NCI-H1092 treated with DMSO at 0.1 percent for 48 hours (cell line): ENCODE measurements around the gene RERG.
A peak's percentile ranks its signal among the peaks of the same experiment; 100 is the strongest.
"Not testable (repeated sequence)": the region's sequence is repeated elsewhere in the genome, so short reads cannot be mapped to it uniquely, and the experiment has no call there.

Source experiments
- DNase-seq: peaks from one replicate; lab custom pipeline; 2025; lab: John Stamatoyannopoulos, UW

The RERG gene, protein sequence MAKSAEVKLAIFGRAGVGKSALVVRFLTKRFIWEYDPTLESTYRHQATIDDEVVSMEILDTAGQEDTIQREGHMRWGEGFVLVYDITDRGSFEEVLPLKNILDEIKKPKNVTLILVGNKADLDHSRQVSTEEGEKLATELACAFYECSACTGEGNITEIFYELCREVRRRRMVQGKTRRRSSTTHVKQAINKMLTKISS

GRCh38 chr12:15220915-15221885 lies at the start of gene RERG:
TSS of gene RERG (minus strand) at chr12:15221417. CDS start at chr12:15217489, 3,928 bp downstream.
- peak; percentile 80 for DNase-seq

DNA sequence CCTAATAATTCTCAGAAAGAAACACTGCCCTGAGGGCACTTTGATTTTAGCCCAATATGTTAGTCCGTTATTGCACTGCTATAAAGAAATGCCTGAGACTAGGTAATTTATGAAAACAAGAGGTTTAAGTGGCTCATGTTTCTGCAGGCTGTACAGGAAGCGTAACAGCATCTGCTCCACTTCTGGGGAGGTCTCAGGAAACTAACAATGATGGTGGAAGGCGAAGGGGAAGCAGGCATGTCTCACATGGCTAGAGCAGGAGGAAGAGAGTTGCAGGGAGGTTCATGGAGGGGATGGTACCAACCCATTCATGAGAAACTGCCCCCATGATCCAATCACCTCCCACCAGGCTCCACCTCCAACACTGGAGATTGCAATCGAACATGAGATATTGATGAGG lies 49.4 kb upstream of the RERG start:
- DNase-seq, result no peak

GRCh38 chr12:15268927-15269552 lies 47.8 kb upstream of the RERG start:
- DNase-seq, result peak; percentile 88

GRCh38 chr12:15268309-15268708 lies 47.1 kb upstream of the RERG start:
- no peak for DNase-seq

DNA sequence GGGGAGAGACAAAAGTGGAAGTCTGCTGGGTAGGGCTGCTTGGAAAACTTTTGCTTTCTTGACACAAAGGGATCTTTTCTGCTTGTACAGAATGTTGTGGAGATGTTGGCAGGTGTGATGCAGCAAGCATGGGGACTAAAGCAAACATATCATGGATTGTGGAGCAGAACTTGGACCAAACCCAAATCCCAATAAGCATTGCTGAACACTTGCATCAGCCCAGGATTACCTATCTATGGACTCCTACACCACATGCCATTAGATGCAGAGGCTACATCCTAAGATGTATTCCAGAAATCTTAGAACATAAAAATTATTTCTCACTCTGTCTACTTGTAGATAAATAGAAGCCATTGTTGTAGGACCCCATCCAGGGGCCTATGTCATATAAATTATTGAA lies 44.7 kb upstream of the RERG start:
- no peak for DNase-seq

GRCh38 chr12:15256761-15257160 lies 35.5 kb upstream of the RERG start:
- no peak for DNase-seq

DNA sequence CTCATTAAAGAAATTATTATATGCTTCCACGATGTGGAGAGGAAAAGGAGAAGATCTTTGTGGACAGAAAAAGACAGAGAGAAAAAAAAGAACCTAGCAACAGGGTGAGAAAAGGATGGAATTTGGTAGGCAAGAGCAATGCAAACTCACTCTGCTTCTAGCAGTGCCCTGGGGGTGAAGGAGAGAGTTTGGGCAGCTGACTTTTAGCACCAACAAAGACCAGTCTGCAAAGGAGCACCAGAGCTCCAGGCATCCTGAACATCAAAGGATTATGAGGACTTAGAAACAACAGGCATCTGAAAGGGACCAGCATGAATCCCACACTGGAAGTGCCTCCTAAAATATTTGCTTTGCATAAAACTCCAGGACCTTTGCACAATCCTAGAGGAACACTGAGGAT lies 32.8 kb upstream of the RERG start:
- DNase-seq, result no peak

DNA sequence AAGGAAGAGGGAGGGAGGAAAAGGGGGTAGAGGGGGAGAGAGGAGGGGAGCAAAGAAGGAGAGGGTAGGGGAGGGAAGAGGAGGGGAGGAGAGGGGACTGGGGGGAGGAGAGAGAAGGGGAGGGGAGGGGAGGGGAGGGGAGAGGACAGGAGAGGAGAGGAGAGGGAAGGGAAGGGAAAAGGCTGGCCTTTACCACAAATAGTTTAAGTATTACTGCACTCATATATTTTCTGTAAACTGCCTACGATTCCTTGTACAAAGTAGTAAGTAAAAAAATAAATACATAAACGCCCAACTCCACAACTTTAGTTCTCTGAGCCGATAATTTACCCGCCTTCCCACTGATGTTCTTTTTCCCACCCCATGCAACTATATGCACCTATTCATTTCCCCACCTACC lies 23.7 kb upstream of the RERG start:
- peak; percentile 38 for DNase-seq

DNA sequence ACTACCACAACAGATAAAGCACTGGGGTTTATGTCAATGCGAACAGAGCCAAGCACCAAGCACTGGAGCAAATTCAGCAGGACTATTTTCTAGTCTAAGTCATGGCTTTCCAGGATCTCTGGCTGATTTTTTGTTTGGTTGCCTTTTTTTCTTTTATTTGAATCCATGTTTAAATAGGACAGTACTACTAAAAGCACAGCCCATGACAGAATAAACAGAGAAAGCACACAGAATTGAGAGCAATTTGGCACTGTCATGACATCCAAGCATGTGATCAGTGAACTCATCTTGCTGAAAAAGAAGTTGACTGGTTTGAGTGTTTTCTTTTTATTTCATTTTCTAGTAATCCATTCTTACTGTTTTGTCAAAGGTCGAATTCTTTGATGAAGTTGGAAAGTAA lies 23.1 kb upstream of the RERG start:
- DNase-seq, result peak; percentile 96

DNA sequence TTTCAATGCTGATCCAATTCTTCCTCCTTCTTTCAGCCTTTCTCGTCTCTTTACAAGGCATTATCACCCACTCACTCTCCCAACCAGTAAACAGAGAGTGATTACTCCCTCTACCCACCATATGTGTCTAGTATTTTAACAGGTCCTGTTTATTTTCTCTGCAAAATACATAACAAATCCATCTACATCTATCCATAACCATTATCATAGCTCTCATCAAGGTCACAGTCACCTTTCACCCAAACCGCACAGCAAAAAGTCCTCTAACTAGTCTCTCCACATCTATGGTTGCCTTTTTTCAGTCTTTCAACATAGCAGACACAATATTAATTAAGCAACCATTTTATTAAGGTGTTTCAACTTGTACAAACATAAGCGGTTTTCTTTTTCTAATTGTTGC lies 21.9 kb upstream of the RERG start:
- no peak for DNase-seq

DNA sequence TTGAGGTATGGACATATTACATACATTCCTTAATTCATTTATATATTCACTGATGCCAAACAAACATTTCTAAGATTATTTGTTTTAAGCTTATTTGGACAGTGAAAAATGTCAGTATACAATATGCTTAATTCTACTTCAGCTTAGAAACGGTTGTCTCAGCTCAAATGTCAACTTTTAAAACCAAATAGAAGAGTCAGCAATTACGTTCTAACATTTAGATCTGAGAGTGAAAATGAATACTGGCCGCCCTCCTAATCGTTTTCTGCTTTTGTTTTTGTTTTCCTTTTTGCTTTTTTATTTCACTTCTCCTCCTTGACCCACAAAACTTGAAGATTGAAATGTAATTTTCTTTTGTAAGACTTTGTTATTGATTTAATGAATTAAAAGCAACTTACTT lies 19.7 kb upstream of the RERG start:
- no peak for DNase-seq

DNA sequence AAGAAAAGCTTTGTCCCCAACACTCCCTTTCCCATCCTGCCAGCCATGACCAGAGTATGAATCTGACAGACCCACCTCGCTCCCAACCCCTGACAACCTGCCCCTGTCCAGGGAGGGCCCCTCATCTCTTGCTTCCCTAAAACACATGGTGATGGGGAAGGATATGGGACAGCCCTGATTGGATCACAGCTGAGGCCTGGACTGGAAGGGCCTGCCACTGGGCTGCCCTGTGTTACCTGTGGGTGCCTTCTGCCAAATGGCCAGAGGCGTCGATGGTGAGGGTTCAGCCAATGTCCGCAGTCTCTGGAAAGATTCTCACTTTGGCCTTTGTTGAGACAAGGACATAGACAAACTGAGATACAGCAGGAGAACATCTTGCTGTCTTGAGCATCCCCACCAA lies 13.3 kb upstream of the RERG start:
- DNase-seq, result no peak

DNA sequence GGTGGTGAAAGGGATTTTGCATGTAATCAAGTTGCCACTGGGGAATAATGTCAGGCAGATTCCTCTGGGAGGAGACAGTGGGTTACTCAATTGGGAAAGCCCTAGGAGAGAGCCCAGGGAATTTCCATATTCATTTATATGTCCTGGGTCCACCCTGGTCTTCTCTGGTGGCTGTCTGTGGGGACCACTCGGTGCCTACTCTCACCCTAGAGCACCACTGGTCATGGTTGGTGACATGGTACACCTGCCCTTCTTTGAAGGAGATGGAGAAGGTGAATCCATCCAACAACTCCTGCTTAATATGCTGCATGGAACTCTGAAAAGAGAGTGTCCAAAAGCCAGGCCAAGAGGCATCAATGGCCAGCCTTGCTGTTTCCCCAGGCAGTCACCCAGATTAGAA lies 12.8 kb upstream of the RERG start:
- DNase-seq, result no peak

DNA sequence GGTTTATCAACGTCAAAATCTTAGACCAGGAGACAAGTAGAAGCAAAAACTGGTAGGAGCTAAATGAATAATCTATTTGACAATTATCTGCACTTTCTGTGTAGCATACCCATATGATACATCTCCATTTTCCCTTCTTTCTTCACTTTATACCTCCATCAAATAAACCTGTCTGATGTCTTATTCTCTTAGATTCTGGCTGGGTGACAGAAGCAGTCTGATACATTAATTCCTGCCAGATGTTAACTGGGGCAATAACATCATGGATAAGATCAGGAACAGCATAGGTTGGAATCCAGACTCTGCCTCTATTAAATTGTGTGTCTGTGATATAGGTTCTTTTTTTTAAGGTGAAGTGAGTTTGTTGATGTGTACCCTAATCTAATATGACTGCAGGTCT lies 11.7 kb upstream of the RERG start:
- no peak for DNase-seq

- no peak for DNase-seq
These were observed 10.3 kb upstream of the RERG start for GRCh38 chr12:15231493-15231892.

DNA sequence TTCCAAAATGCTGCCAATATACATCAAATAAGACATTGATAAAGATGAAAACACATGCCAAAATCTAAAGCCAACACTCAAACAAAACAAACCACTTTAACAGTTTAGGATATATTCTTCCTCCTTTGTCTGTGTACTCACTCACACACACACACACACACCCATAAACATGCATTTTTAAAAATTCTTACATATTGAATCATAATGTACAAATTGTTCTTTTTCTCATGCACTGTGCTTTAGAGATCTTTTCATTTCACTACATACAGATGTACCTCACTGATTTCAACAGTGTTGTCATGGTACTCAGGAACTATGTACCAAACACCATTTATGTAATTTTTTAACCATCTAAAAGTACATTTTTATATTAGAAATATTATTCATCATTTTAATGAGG lies 9.5 kb upstream of the RERG start:
- no peak for DNase-seq

DNA sequence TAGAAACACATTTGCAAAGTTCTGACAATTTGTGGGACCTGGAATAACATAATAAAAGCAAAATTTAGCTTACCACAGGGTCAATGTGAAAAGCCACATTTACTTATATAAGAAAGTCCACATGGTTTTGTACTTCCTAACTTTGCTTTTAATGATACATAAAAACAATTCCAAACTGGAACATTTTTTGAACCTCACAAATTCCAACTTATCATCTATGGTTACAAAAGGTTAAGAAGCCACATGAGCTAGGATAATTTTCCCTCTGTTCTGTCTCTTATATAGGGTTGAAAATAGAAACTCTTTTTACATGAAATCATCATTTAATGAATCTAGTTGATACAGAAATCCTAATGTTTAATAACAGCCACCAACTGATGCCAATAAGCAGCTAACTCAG lies 8.9 kb upstream of the RERG start:
- DNase-seq, result no peak

- DNase-seq, result peak; percentile 77
These were observed 5.9 kb upstream of the RERG start for GRCh38 chr12:15227004-15227679.

- DNase-seq, result not testable (repeated sequence)
These were observed 4.6 kb upstream of the RERG start for GRCh38 chr12:15225863-15226218.

- no peak for DNase-seq
These were observed 4.1 kb upstream of the RERG start for GRCh38 chr12:15225136-15225862.

DNA sequence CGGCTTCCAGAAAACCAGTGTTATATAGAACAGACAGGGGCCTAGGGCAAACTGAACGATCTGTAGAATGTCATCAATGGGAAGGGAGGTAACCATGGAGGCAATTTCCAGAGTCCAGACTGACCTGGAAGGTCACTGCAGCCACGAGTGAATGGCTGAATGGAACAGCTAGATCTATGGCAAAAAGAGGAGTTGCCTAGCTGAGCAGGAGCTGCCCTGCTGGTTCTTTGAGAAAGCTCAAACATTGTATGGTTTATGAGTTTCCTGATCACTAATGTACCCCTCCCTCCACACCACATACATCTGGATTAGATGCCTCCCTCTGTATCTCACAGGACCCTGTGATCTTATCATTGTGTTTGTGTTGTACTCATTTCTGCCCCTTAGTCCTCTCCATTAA lies 1.0 kb upstream of the RERG start:
- peak; percentile 14 for DNase-seq

DNA sequence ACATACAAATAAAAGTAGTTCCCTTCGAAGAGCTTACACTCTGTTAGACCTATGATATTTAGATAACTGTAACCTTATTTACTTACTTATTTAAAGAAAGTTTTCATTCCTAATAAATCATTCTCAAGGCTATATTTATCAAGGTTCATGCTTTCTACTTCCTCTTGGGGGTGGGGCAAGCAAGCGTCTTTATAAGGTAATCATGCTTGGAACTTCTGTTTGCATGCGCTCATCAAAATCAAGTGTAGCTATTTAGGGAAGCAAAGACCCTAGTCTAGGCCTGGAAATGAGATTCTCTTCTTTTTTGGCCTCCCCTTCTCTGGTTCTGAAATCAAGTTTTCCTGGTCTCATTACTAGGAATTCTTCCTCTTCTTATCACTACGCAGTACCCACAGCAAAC lies 766 bp downstream of the RERG start:
- no peak for DNase-seq
